Lower leg skin (tissue), 3 donors: ENCODE measurements around the gene PPP2CA.

ENCODE experiments used
- POLR2A ChIP-seq, 2 donors: fragments of 450-650 bp; IDR thresholded peaks; one replicate each; pipeline ENCODE4 v1.6.1; 2016 to 2017; ENCODE audit warnings: antibody characterized with exemption in 2 of 2, mild to moderate bottlenecking in 1 of 2, moderate library complexity in 1 of 2
- TF ChIP-seq, protein P1 (sequence below), 3 donors: fragments of 450-650 bp; IDR thresholded peaks; one replicate each; pipeline ENCODE4 v1.5.1; 2016; ENCODE audit warnings: antibody characterized with exemption in 3 of 3, mild to moderate bottlenecking in 3 of 3, moderate library complexity in 2 of 3

DNA sequence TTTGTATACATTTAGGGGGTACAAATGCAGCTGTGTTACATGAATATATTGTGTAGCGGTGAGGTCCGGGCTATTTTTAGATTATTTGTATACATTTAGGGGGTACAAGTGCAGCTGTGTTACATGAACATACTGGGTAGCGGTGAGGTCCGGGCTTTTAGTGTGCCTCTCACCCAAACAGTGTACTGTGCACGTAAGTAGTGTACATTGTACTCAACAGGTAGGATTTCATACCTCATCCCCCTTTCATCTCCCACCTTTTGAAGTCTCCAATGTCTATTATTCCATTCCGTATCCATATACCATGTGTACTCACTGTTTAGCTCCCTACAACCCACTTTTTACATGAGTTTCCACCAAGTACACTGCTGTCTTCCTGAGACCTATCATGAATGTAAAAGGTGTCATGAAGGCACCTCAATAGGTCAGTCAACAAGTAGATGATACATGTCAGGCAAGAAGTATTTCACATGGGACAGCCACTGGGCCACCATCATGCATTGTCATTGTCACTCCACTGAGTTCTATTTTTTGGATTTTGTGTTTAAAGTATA, 76.8 kb downstream of the PPP2CA start:
- TF ChIP-seq, protein P1, sequence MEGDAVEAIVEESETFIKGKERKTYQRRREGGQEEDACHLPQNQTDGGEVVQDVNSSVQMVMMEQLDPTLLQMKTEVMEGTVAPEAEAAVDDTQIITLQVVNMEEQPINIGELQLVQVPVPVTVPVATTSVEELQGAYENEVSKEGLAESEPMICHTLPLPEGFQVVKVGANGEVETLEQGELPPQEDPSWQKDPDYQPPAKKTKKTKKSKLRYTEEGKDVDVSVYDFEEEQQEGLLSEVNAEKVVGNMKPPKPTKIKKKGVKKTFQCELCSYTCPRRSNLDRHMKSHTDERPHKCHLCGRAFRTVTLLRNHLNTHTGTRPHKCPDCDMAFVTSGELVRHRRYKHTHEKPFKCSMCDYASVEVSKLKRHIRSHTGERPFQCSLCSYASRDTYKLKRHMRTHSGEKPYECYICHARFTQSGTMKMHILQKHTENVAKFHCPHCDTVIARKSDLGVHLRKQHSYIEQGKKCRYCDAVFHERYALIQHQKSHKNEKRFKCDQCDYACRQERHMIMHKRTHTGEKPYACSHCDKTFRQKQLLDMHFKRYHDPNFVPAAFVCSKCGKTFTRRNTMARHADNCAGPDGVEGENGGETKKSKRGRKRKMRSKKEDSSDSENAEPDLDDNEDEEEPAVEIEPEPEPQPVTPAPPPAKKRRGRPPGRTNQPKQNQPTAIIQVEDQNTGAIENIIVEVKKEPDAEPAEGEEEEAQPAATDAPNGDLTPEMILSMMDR (IDR thresholded peaks at IDR 0.05): no peak
- no peak for TF ChIP-seq POLR2A (IDR thresholded peaks at IDR 0.05)
